ENCODE data around the gene PLEKHA7. TPM values are rescaled to one million over a fixed set of nuclear protein-coding genes. Genes with fewer than 3 reads are reported as not detected.
"Not testable (repeated sequence)": the region's sequence is repeated elsewhere in the genome, so short reads cannot be mapped to it uniquely, and the experiment has no call there.

PLEKHA7 gene
- total and polyA plus RNA-seq, 2 donors from 2014 or later: 24.4 to 65.7 TPM

- H3K4me1 ChIP-seq (ENCODE audit: control insufficient read depth in 2 of 3, insufficient read depth in 2 of 3, low read depth in 1 of 3, low read length in 3 of 3): peaks cover 0 to 5% (median 0%) of the 10 kb centered on the region in 3 donors
- DNase-seq: no peak
- no peak for TF ChIP-seq CTCF (IDR thresholded peaks at IDR 0.05; ENCODE audit: borderline replicate concordance, extremely low read depth, insufficient read depth)
- H3K36me3 ChIP-seq (ENCODE audit: control insufficient read depth in 2 of 3, insufficient read depth in 3 of 3, low read length in 3 of 3): no peaks in the 10 kb centered on the region
- FAIRE-seq: no peak
- no peak overlapping the region for H3K9ac ChIP-seq (ENCODE audit: low read length in 3 of 3)
- intact Hi-C loops (cut with DNase I): no loop called here
- H3K9me3 ChIP-seq (ENCODE audit: control insufficient read depth in 2 of 3, insufficient read depth in 1 of 3, low read length in 3 of 3): peaks cover 0 to 7% (median 0%) of the 10 kb centered on the region in 3 donors
- H3K27ac ChIP-seq (ENCODE audit: low read depth in 2 of 2, low read length in 2 of 2): no peak overlapping the region
- no peaks in the 10 kb centered on the region for H3K27me3 ChIP-seq (ENCODE audit: control insufficient read depth, insufficient read depth, low read length)
- H3K4me3 ChIP-seq (ENCODE audit: low read length in 3 of 3): no peak overlapping the region
These were observed 123.0 kb downstream of the PLEKHA7 start for GRCh38 chr11:16891165-16891564.

- H3K27ac ChIP-seq (ENCODE audit: low read depth in 2 of 2, low read length in 2 of 2): no peak overlapping the region
- peaks cover 0 to 7% (median 0%) of the 10 kb centered on the region in 3 donors for H3K9me3 ChIP-seq (ENCODE audit: control insufficient read depth in 2 of 3, insufficient read depth in 1 of 3, low read length in 3 of 3)
- H3K36me3 ChIP-seq (ENCODE audit: control insufficient read depth in 2 of 3, insufficient read depth in 3 of 3, low read length in 3 of 3): no peaks in the 10 kb centered on the region
- no peak overlapping the region for H3K9ac ChIP-seq (ENCODE audit: low read length in 3 of 3)
- no peak for TF ChIP-seq CTCF (IDR thresholded peaks at IDR 0.05; ENCODE audit: borderline replicate concordance, extremely low read depth, insufficient read depth)
- DNase-seq: no peak
- FAIRE-seq: no peak
- no peaks in the 10 kb centered on the region for H3K27me3 ChIP-seq (ENCODE audit: control insufficient read depth, insufficient read depth, low read length)
- H3K4me1 ChIP-seq (ENCODE audit: control insufficient read depth in 2 of 3, insufficient read depth in 2 of 3, low read depth in 1 of 3, low read length in 3 of 3): peaks cover 0 to 3% (median 0%) of the 10 kb centered on the region in 3 donors
- H3K4me3 ChIP-seq (ENCODE audit: low read length in 3 of 3): no peak overlapping the region
- intact Hi-C loops (cut with DNase I): no loop called here
These were observed 123.8 kb downstream of the PLEKHA7 start for GRCh38 chr11:16890442-16890841.

- FAIRE-seq (no peak), DNase-seq (no peak)
- Histone ChIP-seq H3K4me3 (ENCODE audit: low read length in 3 of 3) (no peak overlapping the region), H3K27ac (ENCODE audit: low read depth in 2 of 2, low read length in 2 of 2) (no peak overlapping the region), H3K36me3 (ENCODE audit: control insufficient read depth in 2 of 3, insufficient read depth in 3 of 3, low read length in 3 of 3) (no peaks in the 10 kb centered on the region), H3K9ac (ENCODE audit: low read length in 3 of 3) (no peak overlapping the region), H3K4me1 (ENCODE audit: control insufficient read depth in 2 of 3, insufficient read depth in 2 of 3, low read depth in 1 of 3, low read length in 3 of 3) (no peaks in the 10 kb centered on the region), H3K27me3 (ENCODE audit: control insufficient read depth, insufficient read depth, low read length) (no peaks in the 10 kb centered on the region), H3K9me3 (ENCODE audit: control insufficient read depth in 2 of 3, insufficient read depth in 1 of 3, low read length in 3 of 3) (peaks cover 0 to 7% (median 0%) of the 10 kb centered on the region in 3 donors)
- TF ChIP-seq CTCF (IDR thresholded peaks at IDR 0.05; ENCODE audit: borderline replicate concordance, extremely low read depth, insufficient read depth): no peak
- intact Hi-C loops (cut with DNase I): no loop called here
These were observed 124.3 kb downstream of the PLEKHA7 start for GRCh38 chr11:16889905-16890304.

GRCh38 chr11:16889010-16889409, 125.2 kb downstream of the PLEKHA7 start:
- FAIRE-seq; H3K27ac ChIP-seq (ENCODE audit: low read depth in 2 of 2, low read length in 2 of 2); H3K36me3 ChIP-seq (ENCODE audit: control insufficient read depth in 2 of 3, insufficient read depth in 3 of 3, low read length in 3 of 3); H3K9me3 ChIP-seq (ENCODE audit: control insufficient read depth in 2 of 3, insufficient read depth in 1 of 3, low read length in 3 of 3); H3K9ac ChIP-seq (ENCODE audit: low read length in 3 of 3); H3K4me1 ChIP-seq (ENCODE audit: control insufficient read depth in 2 of 3, insufficient read depth in 2 of 3, low read depth in 1 of 3, low read length in 3 of 3); H3K4me3 ChIP-seq (ENCODE audit: low read length in 3 of 3); DNase-seq; intact Hi-C loops (cut with DNase I); H3K27me3 ChIP-seq (ENCODE audit: control insufficient read depth, insufficient read depth, low read length): not testable (repeated sequence)

- H3K4me3 ChIP-seq (ENCODE audit: low read length in 3 of 3); intact Hi-C loops (cut with DNase I); H3K36me3 ChIP-seq (ENCODE audit: control insufficient read depth in 2 of 3, insufficient read depth in 3 of 3, low read length in 3 of 3); H3K27ac ChIP-seq (ENCODE audit: low read depth in 2 of 2, low read length in 2 of 2); H3K27me3 ChIP-seq (ENCODE audit: control insufficient read depth, insufficient read depth, low read length); H3K4me1 ChIP-seq (ENCODE audit: control insufficient read depth in 2 of 3, insufficient read depth in 2 of 3, low read depth in 1 of 3, low read length in 3 of 3); FAIRE-seq; H3K9ac ChIP-seq (ENCODE audit: low read length in 3 of 3); H3K9me3 ChIP-seq (ENCODE audit: control insufficient read depth in 2 of 3, insufficient read depth in 1 of 3, low read length in 3 of 3): not testable (repeated sequence)
- peak in 1 of 5 donors; percentile 72 for DNase-seq
These were observed 126.3 kb downstream of the PLEKHA7 start for GRCh38 chr11:16887887-16888286.
